Colonic mucosa (tissue), 4 donors: ENCODE data around the gene ZBTB20. TPM values are rescaled to one million over a fixed set of nuclear protein-coding genes. Genes with fewer than 3 reads are reported as not detected.

ENCODE experiments used
- DNase-seq: peaks from one replicate; pipeline ENCODE4 v3.0.0-alpha.2; 2020
- H3K27ac ChIP-seq: fragments of 200-600 bp; one replicate; pipeline ENCODE4 v1.8.0; 2021
- H3K27me3 ChIP-seq: fragments of 200-600 bp; one replicate; pipeline ENCODE4 v1.8.0; 2021
- H3K36me3 ChIP-seq: fragments of 200-600 bp; one replicate; pipeline ENCODE4 v1.8.0; 2021
- H3K4me1 ChIP-seq: fragments of 200-600 bp; one replicate; pipeline ENCODE4 v1.8.0; 2021; ENCODE audit warnings: mild to moderate bottlenecking
- H3K4me3 ChIP-seq: fragments of 200-600 bp; one replicate; pipeline ENCODE4 v1.8.0; 2021
- H3K9ac ChIP-seq, 2 donors: one replicate each; pipeline ENCODE4 v1.7.0; 2013; ENCODE audit warnings: control low read depth in 2 of 2, low read depth in 2 of 2, low read length in 2 of 2
- H3K9me3 ChIP-seq: fragments of 200-600 bp; one replicate; pipeline ENCODE4 v1.8.0; 2021
- CTCF ChIP-seq: fragments of 200-600 bp; IDR thresholded peaks from one replicate; pipeline ENCODE4 v1.8.0; 2022; ENCODE audit warnings: antibody characterized with exemption, mild to moderate bottlenecking
- intact Hi-C: fragments of 100-400 bp; cut with DNase I; formaldehyde crosslinking; loops from one replicate; pipeline ENCODE4 v1.14.1; 2022
- total RNA-seq, 2 donors: library from RNA; stranded (reverse); fragmentation: NEBNext Ultra II Directional in 1 of 2; extraction: Animal tissue kit (Norgen Biotek cat#: 25700) in 1 of 2; gene quantifications; one replicate each; pipeline ENCODE4 v1.2.1, GENCODE V29; 2021
- donor health status: healthy.
- donor health status: DM: no; HTN: no; CAD: no.
- donor health status: DM: no; HTN: no; CAD: no.

The ZBTB20 gene
- total RNA-seq, 2 donors from 2014 or later: 12.7 to 21.2 TPM

GRCh38 chr3:115169808-115170207 is 22.7 kb upstream of the ZBTB20 start:
- Histone ChIP-seq H3K9ac (no peak overlapping the region), H3K9me3 (no peaks in the 10 kb centered on the region), H3K4me1 (no peaks in the 10 kb centered on the region), H3K4me3 (no peak overlapping the region), H3K36me3 (no peaks in the 10 kb centered on the region), H3K27me3 (no peaks in the 10 kb centered on the region), H3K27ac (no peak overlapping the region)
- intact Hi-C loops: loop anchor here (10.0 kb wide), 1 partner anchor 345 kb away; no protein-coding TSS in a partner anchor
- DNase-seq: no peak
- TF ChIP-seq CTCF: no peak

GRCh38 chr3:115165701-115166100 is 18.6 kb upstream of the ZBTB20 start:
- Histone ChIP-seq H3K4me3 (no peak overlapping the region), H3K9me3 (no peaks in the 10 kb centered on the region), H3K36me3 (no peaks in the 10 kb centered on the region), H3K9ac (no peak overlapping the region), H3K27me3 (no peaks in the 10 kb centered on the region), H3K27ac (no peak overlapping the region), H3K4me1 (no peaks in the 10 kb centered on the region)
- intact Hi-C loops: no loop called here
- no peak for DNase-seq
- TF ChIP-seq CTCF: no peak

GRCh38 chr3:115165266-115165665 is 18.2 kb upstream of the ZBTB20 start:
- intact Hi-C loops: no loop called here
- H3K27ac ChIP-seq: no peak overlapping the region
- TF ChIP-seq CTCF: no peak

GRCh38 chr3:115164374-115165221 is 17.5 kb upstream of the ZBTB20 start:
- no peak overlapping the region for H3K27ac ChIP-seq
- H3K9ac ChIP-seq: no peak overlapping the region
- H3K36me3 ChIP-seq: no peaks in the 10 kb centered on the region
- no peak for DNase-seq
- no peaks in the 10 kb centered on the region for H3K9me3 ChIP-seq
- H3K4me1 ChIP-seq: no peaks in the 10 kb centered on the region
- intact Hi-C loops: no loop called here
- TF ChIP-seq CTCF: no peak
- no peak overlapping the region for H3K4me3 ChIP-seq
- H3K27me3 ChIP-seq: no peaks in the 10 kb centered on the region

More at GRCh38 chr3:115165266-115165665, 18.2 kb upstream of the ZBTB20 start:
- Histone ChIP-seq H3K4me3 (no peak overlapping the region), H3K27me3 (no peaks in the 10 kb centered on the region), H3K4me1 (no peaks in the 10 kb centered on the region), H3K36me3 (no peaks in the 10 kb centered on the region), H3K9ac (no peak overlapping the region), H3K9me3 (no peaks in the 10 kb centered on the region)
- no peak for DNase-seq

GRCh38 chr3:115162759-115163158 is 15.7 kb upstream of the ZBTB20 start:
- H3K4me3 ChIP-seq: no peak overlapping the region
- intact Hi-C loops: no loop called here
- H3K4me1 ChIP-seq: no peaks in the 10 kb centered on the region
- H3K36me3 ChIP-seq: no peaks in the 10 kb centered on the region
- no peak for DNase-seq
- no peaks in the 10 kb centered on the region for H3K27me3 ChIP-seq
- no peaks in the 10 kb centered on the region for H3K9me3 ChIP-seq
- H3K9ac ChIP-seq: no peak overlapping the region
- H3K27ac ChIP-seq: no peak overlapping the region
- no peak for TF ChIP-seq CTCF
